GM04504 (cell line): ENCODE data around the gene ITGB2.
"Not testable (repeated sequence)": the region's sequence is repeated elsewhere in the genome, so short reads cannot be mapped to it uniquely, and the experiment has no call there.

ENCODE experiments used
- DNase-seq: peaks from one replicate; pipeline ENCODE4 v3.0.0-alpha.2; 2012; ENCODE audit warnings: low read depth

ITGB2 gene

GRCh38 chr21:44884097-44884496 lies 36.6 kb downstream of the ITGB2 start:
- no peak for DNase-seq

GRCh38 chr21:44883250-44883649 lies 37.4 kb downstream of the ITGB2 start:
- DNase-seq = no peak

- peak; percentile 36 for DNase-seq
Observed at GRCh38 chr21:44881198-44881872, 39.4 kb downstream of the ITGB2 start.

- no peak for DNase-seq
Observed at GRCh38 chr21:44880405-44881197, 40.1 kb downstream of the ITGB2 start.

- not testable (repeated sequence) for DNase-seq
Observed at GRCh38 chr21:44879238-44879637, 41.5 kb downstream of the ITGB2 start.

- no peak for DNase-seq
Observed at GRCh38 chr21:44878053-44878982, 42.4 kb downstream of the ITGB2 start.

GRCh38 chr21:44876849-44877575 lies 43.7 kb downstream of the ITGB2 start:
- no peak for DNase-seq

- DNase-seq = no peak
Observed at GRCh38 chr21:44875316-44875700, 45.4 kb downstream of the ITGB2 start.

GRCh38 chr21:44874497-44875315 lies 46.0 kb downstream of the ITGB2 start:
- no peak for DNase-seq

GRCh38 chr21:44874240-44874496 lies 46.5 kb downstream of the ITGB2 start:
- no peak for DNase-seq

GRCh38 chr21:44873356-44874239 lies 47.1 kb downstream of the ITGB2 start, which contains the start of gene PTTG1IP:
PTTG1IP (minus strand) TSS chr21:44873690; CDS start chr21:44873616, 74 bp downstream.
- DNase-seq = peak; percentile 96

GRCh38 chr21:44872649-44873355 lies 47.9 kb downstream of the ITGB2 start:
- no peak for DNase-seq

GRCh38 chr21:44872323-44872648 lies 48.4 kb downstream of the ITGB2 start:
- no peak for DNase-seq

GRCh38 chr21:44871576-44872269 lies 49.0 kb downstream of the ITGB2 start:
- DNase-seq = peak; percentile 35

GRCh38 chr21:44870748-44871495 lies 49.8 kb downstream of the ITGB2 start:
- DNase-seq = no peak

GRCh38 chr21:44869781-44870747 lies 50.6 kb downstream of the ITGB2 start:
- DNase-seq = peak; percentile 86

- no peak for DNase-seq
Observed at GRCh38 chr21:44868707-44869106, 52.0 kb downstream of the ITGB2 start.
